GM13977 (cell line): Measurements from ENCODE around the gene SMURF2.

ENCODE experiments used
- DNase-seq: peaks from one replicate; pipeline ENCODE4 v3.0.0; 2012; ENCODE audit warnings: low spot score
- CTCF ChIP-seq: IDR thresholded peaks from 2 replicates; pipeline ENCODE4 v1.5.1; 2012; ENCODE audit warnings: mild to moderate bottlenecking, control low read depth; ENCODE audit not compliant: insufficient read depth; ENCODE audit errors: extremely low read depth, missing control alignments
- in situ Hi-C: fragments of 300-500 bp; cut with MboI; formaldehyde crosslinking; loops from one replicate; pipeline ENCODE4 v1.12.0; 2022; ENCODE audit warnings: low sequenced_read_pairs, low pct_unique_long_range_greater_than_20kb, mixed read lengths, inconsistent platforms; ENCODE audit not compliant: unreplicated experiment

The SMURF2 gene

GRCh38 chr17:64531955-64532371 is 130.1 kb downstream of the SMURF2 start:
- no peak for TF ChIP-seq CTCF
- DNase-seq, result no peak
- in situ Hi-C loops, result no loop called here

GRCh38 chr17:64529221-64529620 is 132.9 kb downstream of the SMURF2 start:
- no peak for DNase-seq
- in situ Hi-C loops, result no loop called here
- no peak for TF ChIP-seq CTCF

- TF ChIP-seq CTCF, result no peak
- in situ Hi-C loops, result no loop called here
- no peak for DNase-seq
Observed at GRCh38 chr17:64527914-64528313, 134.2 kb downstream of the SMURF2 start.

- TF ChIP-seq CTCF, result no peak
- no peak for DNase-seq
- in situ Hi-C loops, result no loop called here
Observed at GRCh38 chr17:64520359-64520758, 141.7 kb downstream of the SMURF2 start.

- TF ChIP-seq CTCF, result no peak
- in situ Hi-C loops, result no loop called here
- DNase-seq, result no peak
Observed at GRCh38 chr17:64519601-64520000, 142.5 kb downstream of the SMURF2 start.

GRCh38 chr17:64515829-64516228 is 146.3 kb downstream of the SMURF2 start:
- no peak for DNase-seq
- no peak for TF ChIP-seq CTCF
- in situ Hi-C loops, result no loop called here

DNA sequence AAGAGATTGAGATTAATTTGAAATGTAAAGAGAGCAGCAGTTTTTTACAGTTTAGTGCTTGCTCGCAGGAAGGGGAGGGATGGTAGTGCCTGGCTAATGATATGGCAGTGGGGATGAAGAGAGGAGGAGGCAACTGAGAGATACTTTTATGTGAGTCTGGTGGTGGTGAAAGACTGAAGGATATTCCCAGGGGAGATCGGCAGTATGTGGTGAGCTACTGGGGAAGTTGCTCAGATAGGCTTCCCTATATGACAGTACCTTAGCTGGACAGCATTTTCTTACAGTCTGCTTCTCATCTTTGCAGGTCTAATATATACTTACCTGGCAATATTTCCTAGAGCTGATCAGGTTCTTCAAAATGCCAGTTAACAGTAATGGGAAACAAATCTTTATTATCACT is 146.7 kb downstream of the SMURF2 start:
- no peak for DNase-seq
- in situ Hi-C loops, result no loop called here
- TF ChIP-seq CTCF, result no peak
